Midbrain (tissue), 1 donor: ENCODE measurements around the gene ZNF792.
"Not testable (repeated sequence)": the region's sequence is repeated elsewhere in the genome, so short reads cannot be mapped to it uniquely, and the experiment has no call there.

Experiments used
- DNase-seq: peaks from one replicate; lab custom pipeline; 2025; lab: John Stamatoyannopoulos, UW

Gene ZNF792

DNA sequence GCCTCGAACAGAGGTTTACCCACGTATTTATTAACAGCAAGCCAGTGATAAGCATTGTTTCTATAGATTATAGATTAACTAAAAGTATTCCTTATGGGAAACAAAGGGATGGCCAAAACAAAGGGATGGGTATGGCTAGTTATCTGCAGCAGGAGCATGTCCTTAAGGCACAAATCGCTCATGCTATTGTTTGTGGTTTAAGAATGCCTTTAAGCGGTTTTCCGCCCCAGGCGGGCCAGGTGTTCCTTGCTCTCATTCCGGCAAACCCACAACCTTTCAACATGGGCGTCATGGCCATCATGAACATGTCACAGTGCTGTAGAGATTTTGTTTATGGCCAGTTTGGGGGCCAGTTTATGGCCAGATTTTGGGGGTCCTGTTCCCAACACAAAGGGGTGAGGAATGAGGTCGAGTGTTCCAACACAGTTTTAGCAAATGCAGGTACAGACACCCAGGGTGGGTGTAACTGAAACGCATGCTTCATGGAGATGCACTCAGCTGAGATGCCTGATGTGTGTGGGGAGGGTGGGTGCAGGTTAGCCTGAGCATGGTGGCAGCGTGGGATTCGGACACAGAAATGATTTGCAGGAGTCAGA, 6.3 kb upstream of the ZNF792 start:
- not testable (repeated sequence) for DNase-seq

DNA sequence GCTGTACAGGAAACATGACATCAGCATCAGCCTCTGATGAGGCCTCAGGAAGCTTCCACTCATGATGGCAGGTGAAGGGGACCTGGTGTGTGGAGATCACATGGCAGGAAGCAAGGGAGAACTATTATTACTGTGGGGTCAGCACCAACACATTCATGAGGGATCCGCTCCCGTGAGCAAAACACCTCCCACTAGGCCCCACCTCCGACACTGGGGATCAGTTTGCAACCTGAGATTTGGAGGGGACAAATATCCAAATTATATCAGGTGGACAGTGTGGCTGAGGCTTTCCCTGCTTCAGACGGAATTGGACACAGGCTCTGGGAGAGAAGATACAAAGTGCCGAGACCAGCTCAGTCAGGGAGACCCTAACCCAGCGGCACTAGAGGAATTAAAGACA, 5.7 kb upstream of the ZNF792 start:
- no peak for DNase-seq

DNA sequence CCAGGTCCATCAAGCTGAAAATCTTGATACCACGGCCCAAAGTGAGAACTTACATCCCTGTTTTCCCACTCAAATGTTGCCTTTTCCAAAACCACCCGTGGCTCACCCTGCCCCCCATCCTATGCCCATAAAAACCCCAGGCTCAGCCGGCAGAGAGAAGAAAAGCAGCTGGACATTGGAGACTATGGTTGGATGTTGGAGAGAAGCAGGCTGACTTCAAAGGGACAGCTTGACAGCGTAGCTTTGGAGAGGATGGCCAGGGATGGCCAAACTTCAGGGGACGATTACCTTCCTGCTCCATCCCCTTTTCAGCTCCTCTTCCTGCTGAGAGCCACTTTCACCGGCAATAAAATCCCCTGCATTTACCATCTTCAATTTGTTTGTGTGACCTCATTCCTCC, 3.5 kb upstream of the ZNF792 start:
- DNase-seq = no peak

DNA sequence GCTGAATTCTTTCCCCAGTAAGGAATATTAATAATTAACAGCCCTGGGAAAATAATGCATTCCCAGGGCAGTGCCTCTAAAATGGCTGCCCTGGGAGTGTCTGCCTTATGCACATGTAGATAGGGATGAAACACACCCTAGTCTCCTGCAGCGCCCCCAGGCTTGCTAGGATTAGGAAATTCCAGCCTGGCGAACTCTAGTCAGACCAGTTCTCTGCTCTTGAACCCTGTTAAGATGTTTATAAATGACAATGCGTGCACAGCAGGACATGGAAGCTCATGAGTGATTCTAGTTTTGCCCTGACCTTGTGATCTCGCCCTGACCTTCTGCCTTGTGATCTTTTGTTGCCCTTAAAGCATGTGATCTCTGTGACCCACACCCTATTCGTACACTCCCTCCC, 1.5 kb upstream of the ZNF792 start:
- not testable (repeated sequence) for DNase-seq

DNA sequence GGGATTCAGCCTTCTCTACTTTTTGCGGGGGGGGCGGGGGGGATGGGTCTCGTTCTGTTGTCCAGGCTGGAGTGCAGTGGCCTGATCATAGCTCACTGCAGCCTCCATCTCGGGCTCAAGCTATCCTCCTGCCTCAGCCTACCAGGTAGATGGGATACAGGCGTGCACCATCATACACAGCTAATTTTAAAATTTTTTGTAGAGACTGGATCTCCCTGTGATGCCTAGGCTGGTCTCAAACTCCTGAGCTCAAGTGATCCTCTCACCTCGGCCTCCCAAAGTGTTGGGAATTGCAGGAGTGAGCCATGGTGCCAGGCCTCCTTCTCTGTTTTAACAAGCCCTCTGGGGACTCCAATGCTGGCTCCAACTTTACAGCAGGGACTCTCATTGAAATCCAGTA, 569 bp upstream of the ZNF792 start:
- no peak for DNase-seq

DNA sequence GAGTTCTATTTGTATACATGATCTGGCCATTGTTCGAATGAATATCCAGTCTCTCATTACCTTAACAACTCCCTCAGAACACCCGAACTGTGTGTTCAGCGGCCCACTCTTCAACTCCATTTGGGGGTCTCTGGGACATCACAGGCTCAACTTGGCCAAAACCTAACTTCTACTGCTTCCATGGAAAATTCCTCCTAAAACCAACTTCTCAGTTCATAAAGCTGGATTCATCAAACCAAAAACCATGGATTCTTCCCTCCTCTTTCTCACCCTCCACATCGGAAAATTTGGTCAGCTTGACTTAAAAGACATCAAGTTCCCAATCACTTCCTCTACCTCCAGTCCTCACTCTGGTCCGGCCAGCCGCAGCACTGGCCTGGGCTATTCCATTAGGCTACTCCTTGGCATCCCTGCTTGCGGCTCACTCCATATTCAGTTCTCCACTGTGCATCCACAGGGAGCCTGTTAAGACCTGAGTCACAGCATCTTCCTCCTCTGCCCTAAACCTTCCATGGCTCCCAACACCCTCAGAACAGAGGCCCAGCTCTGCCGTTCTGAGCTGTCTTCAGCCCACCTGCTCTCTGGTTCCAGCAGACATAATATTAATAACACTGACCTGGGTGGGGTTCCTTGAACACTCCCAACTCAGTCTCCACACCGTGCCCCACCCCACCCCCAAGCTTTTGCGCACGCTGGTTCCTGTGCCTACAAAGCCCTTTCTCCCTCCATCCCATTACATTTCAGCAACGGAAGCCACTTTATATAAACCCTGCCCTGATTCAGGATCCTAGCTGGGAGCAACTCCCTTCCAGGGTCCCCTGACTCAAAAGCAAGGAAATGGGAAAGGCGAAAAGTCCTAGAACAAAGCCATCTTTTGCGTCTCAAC, 1.1 kb downstream of the ZNF792 start:
- no peak for DNase-seq

DNA sequence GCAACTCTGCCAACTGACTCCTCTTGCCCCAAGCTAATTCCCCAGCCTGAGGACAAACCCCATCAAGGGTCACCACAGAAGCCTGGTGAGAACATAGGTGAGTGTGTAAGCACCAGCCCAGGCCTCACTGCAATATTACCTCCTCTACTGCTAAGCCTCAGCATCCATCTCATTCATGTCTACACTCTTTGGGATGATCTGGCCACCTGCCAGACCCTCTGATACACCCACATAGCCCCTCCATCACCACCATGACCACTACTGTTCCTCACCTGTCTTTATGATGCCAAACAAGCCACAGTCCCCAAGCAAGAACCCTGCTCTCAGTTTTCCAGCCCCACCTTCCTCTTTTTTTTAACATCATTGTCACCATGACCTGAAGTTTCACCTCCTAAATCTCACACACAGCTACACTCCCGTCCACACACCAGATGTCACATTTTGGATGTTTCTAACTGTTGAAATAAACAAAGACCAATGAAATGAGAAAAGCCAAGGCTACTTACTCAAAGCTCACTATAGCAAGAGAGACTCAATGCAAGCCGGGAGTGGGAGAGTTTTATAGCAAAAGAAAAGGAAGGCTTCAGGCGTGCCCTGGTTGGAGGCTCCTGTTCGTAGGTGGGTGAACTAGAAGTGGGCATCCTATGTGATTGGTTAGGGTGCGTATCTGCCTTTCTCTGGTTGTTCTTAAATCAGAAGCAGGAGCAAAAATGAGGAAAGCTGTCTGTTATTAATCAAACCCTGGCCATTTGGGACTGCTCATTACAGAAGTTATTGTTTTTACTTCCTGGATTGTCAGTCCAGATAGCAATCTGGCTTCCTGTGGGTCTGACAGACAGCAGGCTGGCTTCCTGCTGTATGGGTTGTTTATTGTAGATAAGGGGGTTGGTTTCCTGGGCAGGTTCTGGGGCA, 2.0 kb downstream of the ZNF792 start:
- no peak for DNase-seq

DNA sequence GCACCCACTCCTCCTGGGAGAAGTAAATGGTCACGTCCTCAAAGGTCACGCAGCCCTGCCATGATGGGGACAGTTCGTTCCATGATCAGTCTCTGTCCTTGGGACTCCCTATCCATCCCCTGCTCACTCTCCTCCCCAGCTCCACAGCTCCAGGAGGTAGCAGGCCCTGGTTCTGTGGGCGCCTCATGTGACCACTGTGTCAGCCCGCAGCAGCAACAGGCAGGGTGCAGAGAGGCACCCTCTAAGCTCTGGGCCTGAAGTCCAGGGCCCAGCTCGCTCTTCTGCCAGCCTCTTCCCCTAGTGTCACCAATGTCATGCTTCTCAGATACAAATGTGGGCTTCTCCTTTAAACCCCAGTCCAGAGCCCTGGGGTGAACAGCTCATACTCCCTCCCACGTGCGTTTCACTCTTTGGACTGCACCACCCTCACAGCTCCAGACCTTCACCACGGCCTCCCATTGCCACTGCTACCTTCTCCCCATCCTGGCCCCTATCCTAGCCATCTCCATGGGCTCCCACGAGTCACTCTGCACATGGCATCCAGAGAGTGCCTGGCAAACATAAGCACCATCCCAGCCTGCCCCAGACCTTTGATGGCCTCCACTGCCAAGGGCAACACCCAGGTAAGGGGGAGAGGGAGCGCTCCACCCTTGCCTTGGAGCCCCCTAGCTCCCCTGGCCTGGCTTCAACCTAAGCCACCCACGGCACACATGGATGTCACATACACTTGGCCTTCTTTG, 2.9 kb downstream of the ZNF792 start:
- no peak for DNase-seq

DNA sequence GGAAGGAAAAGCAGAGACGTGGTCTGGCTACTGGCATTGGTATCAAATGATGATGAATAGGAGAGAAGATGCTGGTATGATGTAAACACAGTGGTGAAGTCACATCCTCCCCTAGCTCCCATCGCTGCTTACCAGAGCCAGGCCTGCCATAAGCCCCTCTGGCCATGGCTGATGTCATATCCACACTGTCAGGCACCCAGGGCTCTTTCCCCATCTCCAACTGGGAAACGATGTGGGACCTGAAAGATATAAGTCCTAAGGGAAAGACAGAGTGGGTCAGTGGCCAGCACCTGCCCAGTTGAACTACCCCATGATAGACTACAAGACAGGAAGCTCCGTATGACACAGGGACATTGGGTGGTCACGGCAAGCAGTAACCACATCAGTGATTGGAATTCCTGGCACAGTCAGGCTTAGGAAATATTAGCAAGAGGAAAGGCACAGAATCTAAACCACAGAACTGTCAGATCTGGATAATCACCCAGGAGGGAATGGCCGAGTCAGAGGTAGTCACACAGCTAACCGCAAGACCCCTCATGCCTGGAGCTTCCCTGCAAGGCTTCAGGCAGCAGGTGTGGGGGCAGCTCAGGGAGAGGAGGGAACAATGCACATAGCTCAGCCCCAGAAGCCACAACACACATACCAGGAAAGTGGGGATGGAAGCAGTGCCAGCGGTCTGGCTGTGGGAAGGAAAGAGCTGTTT, 3.8 kb downstream of the ZNF792 start:
- no peak for DNase-seq

DNA sequence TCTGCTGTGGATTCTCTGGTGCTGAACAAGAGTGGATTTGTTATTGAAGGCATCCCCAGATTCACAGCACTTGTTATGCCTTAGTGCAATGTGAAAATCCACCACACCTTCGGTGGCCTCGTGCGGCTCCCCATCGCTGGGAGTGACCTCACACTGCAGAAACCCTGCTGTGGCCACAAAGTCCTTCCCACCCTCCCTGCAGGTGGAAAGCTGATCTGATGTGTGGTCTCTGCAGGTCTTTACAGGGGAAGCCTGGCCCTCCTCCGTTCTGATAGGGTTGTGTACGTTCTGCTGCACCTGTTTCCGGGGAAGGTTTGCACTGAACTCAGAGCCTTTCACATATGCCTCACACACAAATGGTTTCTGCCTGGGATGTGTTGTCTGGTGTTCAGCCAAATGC, 5.0 kb downstream of the ZNF792 start:
- no peak for DNase-seq

DNA sequence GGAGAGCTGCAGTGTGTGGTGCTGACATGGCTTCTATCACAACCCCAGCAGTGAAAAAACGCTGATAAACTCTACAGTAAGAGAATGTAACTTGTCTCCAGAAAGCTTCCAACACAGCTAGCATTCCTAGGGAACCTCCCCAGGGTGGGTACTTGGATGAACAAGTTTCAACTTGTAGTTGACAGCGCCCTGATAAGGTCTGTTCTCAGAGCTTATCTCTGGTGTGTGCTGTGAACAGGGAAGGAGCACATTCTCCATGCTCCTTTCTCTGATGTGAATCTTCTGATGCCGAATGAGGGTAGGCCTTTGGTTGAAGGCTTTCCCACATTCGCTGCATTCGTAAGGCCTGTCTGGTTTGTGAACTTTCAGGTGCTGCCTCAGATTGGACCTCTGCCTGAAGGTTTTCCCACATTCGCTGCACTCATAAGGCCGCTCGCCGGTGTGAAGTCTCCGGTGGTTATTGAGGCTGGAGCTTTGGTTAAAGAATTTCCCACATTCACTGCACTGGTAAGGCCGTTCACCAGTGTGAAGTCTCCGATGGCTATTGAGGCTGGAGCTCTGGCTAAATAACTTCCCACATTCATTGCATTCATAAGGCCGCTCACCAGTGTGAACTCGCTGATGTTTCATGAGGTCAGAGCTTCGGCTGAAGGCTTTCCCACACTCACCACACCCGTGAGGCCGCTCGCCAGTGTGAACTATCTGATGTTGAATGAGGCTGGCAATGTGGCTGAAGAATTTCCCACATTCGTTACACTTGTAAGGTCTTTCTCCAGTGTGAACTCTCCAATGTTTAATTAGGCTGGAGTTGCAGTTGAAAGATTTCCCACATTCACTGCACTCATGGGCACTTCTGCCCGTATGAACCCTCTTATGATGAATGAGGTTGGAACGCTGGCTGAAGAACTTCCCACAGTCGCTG, 5.9 kb downstream of the ZNF792 start:
- no peak for DNase-seq

DNA sequence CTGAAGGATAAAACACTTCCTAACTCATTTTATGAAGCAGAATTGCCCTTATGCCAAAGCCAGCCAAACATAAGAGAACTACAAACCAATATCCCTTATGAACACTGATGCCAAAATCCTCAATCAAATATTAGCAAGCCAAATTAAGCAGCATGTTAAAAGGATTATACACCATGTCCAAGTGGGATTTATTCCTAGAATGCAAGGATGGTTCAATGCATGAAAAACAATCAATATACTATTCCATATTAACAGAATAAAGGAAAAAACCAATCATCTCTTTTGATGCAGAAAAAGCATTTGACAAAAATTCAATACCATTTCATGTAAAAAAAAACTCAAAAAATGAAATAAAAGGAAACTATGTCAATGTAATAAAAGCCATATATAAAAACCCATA, 10.9 kb downstream of the ZNF792 start:
- DNase-seq = no peak

DNA sequence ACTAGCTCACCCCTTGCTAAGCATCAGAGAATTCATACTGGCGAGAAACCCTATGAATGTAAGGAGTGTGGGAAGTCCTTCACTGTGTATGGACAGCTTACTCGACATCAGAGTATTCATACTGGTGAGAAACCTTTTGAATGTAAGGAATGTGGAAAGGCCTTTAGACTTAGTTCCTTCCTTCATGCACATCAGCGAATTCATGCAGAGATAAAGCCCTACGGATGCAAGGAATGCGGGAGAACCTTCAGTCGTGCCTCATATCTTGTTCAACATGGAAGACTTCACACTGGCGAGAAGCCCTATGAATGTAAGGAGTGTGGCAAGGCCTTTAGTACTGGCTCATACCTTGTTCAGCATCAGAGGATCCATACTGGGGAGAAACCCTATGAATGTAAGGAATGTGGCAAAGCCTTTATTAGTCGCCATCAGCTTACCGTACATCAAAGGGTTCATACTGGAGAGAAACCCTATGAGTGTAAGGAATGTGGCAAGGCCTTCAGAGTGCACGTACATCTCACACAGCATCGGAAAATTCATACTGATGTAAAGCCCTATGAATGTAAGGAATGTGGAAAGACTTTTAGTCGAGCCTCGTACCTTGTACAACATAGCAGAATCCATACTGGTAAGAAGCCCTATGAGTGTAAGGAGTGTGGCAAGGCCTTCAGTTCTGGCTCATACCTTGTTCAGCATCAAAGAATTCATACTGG, 20.0 kb downstream of the ZNF792 start:
- no peak for DNase-seq

DNA sequence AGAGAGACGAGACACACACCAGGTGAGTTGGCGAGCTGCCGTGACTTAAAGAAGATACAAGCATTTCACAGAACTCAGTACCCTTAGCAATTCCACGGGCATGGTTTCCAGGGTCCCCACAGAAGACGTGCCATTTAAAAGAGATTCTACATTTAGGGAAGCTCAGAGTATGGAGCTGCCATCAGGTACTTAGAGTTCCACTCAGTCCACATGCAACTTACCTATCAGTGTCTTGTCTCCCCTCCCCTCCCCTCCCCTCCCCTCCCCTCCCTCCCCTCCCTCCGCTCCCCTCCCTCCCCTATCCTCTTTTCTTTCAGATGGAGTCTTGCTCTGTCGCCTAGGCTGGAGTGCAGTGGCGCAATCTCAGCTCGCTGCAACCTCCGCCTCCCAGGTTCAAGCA, 25.1 kb downstream of the ZNF792 start:
- no peak for DNase-seq

DNA sequence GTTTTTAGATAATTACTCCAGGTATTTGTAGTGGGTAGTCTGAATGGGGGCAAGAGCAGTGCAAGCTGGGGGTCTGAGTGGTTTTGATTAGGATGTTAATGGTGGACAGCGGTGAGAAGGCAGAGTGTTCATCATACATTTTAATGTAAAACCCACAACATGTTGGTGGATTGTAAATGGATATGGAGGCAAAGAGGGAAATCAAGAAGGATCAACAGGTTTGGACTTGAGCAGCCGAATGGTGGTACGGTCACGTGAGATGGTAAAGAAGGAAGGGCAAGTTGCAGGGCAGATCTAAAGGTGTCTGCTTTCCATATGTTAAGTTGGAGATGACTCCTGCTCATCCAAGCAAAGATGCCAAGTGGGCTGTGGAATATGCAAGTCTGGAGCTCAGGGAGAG, 27.8 kb downstream of the ZNF792 start:
- no peak for DNase-seq

DNA sequence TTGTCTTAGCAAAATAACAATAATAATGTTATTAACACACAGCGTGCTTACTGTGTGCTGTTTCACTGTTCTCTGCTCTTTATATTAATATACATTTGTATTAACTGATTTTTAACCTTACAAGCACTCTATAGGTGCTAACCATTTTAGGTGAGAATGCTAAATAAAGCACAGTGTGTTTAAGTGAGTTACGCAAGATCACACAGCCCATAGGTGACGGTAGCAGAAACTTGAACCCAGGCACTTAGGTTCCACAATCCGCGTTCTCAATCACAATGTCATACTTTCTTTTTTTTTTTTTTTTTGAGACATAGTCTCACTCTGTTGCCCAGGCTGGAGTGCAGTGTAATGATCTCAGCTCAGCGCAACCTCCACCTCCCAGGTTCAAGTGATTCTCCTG, 31.5 kb downstream of the ZNF792 start:
- no peak for DNase-seq

DNA sequence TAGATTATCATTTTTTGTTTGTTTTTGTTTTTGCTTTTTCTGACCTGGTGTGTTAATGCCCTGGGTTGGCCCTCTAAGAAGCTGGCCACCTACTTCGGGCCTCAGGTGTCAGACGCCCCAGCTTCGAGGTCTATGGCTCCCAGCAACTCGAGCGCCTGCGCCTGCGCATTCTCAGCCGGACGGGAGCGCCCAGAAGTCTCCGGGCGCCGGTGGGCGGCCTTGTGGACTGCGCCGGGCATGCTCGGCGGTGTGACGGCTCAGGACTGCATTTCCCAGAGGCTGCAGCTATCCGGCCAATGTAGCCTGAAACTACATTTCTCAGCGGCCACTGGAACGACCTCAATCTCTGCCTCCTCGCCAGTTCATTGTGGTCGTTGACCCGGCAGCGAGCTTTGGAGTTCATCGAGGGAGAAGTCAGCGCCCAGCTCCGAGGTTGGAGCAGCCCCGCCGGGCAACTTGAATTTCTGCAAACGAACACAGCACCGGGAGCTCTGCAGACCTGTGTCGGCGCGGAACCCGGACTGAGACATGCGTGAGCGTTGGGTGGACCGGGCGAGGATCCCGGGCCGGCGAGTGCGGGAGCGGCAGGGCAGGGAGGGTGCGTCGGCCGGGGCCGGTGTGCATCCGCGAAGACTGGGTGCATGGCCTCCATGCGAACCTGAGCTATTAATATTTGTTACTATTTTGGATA, 37.2 kb downstream of the ZNF792 start, which contains the start of gene ZNF30:
ZNF30 (plus strand) TSS at position 219 of the 691 bp plus-strand sequence. CDS start 3,045 bp downstream, outside the sequence.
- peak; percentile 94 for DNase-seq

DNA sequence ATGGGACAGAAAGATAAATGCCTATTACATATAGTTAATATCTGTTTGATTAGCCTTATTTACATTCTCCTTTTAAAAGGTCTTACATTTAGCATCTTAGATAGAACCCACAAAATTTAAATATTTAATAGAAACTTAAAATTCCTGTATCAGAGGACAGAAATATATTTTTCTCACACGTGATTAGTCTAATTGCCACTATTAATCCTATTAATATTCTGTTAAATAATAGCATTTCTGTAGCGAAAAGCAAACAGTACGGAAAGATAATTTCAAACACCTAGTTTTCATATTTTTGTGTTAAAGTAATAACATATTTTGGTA, 37.7 kb downstream of the ZNF792 start:
- no peak for DNase-seq

DNA sequence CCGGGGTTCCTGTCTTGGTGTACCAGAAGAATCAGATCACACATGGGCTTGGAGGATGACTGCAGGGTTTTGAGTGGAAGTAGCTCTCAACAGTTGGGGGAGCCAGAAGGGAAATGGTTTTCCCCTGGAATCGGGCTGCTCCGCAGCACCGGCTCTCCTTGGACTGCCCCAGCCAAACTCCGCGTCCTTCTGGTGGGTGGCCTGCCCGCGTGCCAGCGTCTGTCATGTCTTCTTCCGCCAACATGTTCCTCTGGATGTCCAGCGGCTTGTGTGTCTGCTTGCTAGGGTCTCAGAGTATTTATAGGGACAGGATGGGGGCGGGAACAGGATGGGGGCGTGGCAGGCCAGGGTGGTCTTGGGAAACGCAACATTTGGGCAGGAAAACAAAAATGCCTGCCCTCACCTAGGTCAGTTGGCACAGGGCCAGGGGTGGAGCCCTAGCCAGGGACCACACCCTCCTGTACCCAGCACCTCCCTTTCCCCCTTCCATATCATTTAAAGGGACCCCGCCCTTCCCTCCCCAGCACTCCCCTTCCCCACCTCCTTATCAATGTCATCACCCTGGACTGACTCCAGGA, 38.7 kb downstream of the ZNF792 start:
- no peak for DNase-seq
